Kidney (tissue), 14 donors: ENCODE results near the gene MYBPC2. TPM values are rescaled to one million over a fixed set of nuclear protein-coding genes. Genes with fewer than 3 reads are reported as not detected.

ENCODE experiments used
- DNase-seq, 5 donors: peaks; one replicate each; pipeline ENCODE4 v3.0.0-alpha.2; 2013 to 2020
- FAIRE-seq: peaks from 2 replicates; lab custom pipeline; 2012; peaks lifted over from hg19 to GRCh38; lab: Jason Lieb, UNC
- H3K27ac ChIP-seq, 2 donors: one replicate each; pipeline ENCODE4 v1.7.0; 2013; ENCODE audit warnings: low read depth in 2 of 2, low read length in 2 of 2, inconsistent platforms in 1 of 2
- H3K27me3 ChIP-seq: one replicate; pipeline ENCODE4 v1.7.1; 2013; ENCODE audit warnings: low read length, inconsistent platforms; ENCODE audit not compliant: control insufficient read depth, insufficient read depth
- H3K36me3 ChIP-seq, 3 donors: one replicate each; pipeline versions ENCODE4 v1.7.0 to v1.7.1; 2013; ENCODE audit warnings: low read length in 3 of 3, control low read depth in 1 of 3, inconsistent platforms in 1 of 3; ENCODE audit not compliant: insufficient read depth in 3 of 3, control insufficient read depth in 2 of 3
- H3K4me1 ChIP-seq, 3 donors: one replicate each; pipeline versions ENCODE4 v1.7.0 to v1.7.1; 2013; ENCODE audit warnings: low read length in 3 of 3, inconsistent platforms in 1 of 3, low read depth in 1 of 3; ENCODE audit not compliant: control insufficient read depth in 2 of 3, insufficient read depth in 2 of 3
- H3K4me3 ChIP-seq, 3 donors: one replicate each; pipeline versions ENCODE4 v1.7.0 to v1.8.1; 2013; ENCODE audit warnings: low read length in 3 of 3, control low read depth in 1 of 3, inconsistent platforms in 1 of 3
- H3K9ac ChIP-seq, 3 donors: one replicate each; pipeline versions ENCODE4 v1.7.0 to v1.7.1; 2013; ENCODE audit warnings: low read length in 3 of 3, control low read depth in 1 of 3, inconsistent platforms in 1 of 3
- H3K9me3 ChIP-seq, 3 donors: one replicate each; pipeline versions ENCODE4 v1.7.0 to v1.7.1; 2013; ENCODE audit warnings: low read length in 3 of 3, control low read depth in 1 of 3, inconsistent platforms in 1 of 3; ENCODE audit not compliant: control insufficient read depth in 2 of 3, insufficient read depth in 1 of 3
- intact Hi-C: fragments of 100-400 bp; cut with DNase I; formaldehyde crosslinking; loops from one replicate; pipeline ENCODE4 v1.11.1; 2022
- polyA plus RNA-seq: library from polyadenylated mRNA; stranded (reverse); fragments of 350-450 nt; fragmentation: Illumina TruSeq; extraction: RNeasy Lipid Tissue Mini Kit (QIAGEN cat#74804); gene quantifications from one replicate; pipeline ENCODE4 v1.2.3, GENCODE V29; 2014; ENCODE audit warnings: low read depth, low replicate concordance; ENCODE audit not compliant: insufficient read depth
- total RNA-seq: library from RNA; stranded (reverse); fragmentation: NEBNext Ultra II Directional; extraction: Animal tissue kit (Norgen Biotek cat#: 25700); gene quantifications from one replicate; pipeline ENCODE4 v1.2.1, GENCODE V29; 2021
- TF ChIP-seq, protein P1 (sequence below): IDR thresholded peaks from 3 replicates; pipeline ENCODE4 v1.5.1; 2012; ENCODE audit warnings: mild to moderate bottlenecking, moderate library complexity, borderline replicate concordance; ENCODE audit not compliant: insufficient read depth; ENCODE audit errors: extremely low read depth
- donor health status: control.
- donor health status: control.
- donor health status: control.
- donor health status: control.
- donor health status: control.
- donor health status: DM: yes; HTN: yes; CAD: no.
- donor health status: Normal renal cell carcinoma (clear cell type).

MYBPC2 gene
- total and polyA plus RNA-seq, 2 donors from 2014 or later: 0.98 TPM; not detected in 1

DNA sequence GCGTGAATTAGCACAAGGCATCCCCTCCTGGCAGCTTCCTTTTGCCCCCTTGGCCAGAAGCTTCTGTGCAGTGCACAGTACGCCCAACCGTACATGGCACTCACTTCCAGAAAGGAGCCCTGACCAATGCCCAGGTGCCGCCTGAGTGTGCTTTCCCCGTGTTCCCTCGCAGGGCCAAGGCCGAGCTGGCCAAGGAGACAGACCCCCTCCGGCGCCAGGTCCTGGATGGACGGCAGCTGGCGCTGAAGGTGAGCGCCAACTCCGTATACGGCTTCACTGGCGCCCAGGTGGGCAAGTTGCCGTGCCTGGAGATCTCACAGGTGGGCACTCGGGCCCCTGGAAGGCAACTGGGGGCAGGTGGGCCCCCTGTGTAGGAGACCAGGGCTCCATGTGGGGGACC lies 23.3 kb upstream of the MYBPC2 start:
- Histone ChIP-seq H3K36me3 (no peaks in the 10 kb centered on the region), H3K4me3 (no peak overlapping the region), H3K9ac (no peak overlapping the region), H3K4me1 (no peaks in the 10 kb centered on the region), H3K27ac (no peak overlapping the region), H3K27me3 (no peaks in the 10 kb centered on the region), H3K9me3 (no peaks in the 10 kb centered on the region)
- FAIRE-seq: no peak
- TF ChIP-seq, protein P1, sequence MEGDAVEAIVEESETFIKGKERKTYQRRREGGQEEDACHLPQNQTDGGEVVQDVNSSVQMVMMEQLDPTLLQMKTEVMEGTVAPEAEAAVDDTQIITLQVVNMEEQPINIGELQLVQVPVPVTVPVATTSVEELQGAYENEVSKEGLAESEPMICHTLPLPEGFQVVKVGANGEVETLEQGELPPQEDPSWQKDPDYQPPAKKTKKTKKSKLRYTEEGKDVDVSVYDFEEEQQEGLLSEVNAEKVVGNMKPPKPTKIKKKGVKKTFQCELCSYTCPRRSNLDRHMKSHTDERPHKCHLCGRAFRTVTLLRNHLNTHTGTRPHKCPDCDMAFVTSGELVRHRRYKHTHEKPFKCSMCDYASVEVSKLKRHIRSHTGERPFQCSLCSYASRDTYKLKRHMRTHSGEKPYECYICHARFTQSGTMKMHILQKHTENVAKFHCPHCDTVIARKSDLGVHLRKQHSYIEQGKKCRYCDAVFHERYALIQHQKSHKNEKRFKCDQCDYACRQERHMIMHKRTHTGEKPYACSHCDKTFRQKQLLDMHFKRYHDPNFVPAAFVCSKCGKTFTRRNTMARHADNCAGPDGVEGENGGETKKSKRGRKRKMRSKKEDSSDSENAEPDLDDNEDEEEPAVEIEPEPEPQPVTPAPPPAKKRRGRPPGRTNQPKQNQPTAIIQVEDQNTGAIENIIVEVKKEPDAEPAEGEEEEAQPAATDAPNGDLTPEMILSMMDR: no peak
- DNase-seq: no peak
- intact Hi-C loops: no loop called here

DNA sequence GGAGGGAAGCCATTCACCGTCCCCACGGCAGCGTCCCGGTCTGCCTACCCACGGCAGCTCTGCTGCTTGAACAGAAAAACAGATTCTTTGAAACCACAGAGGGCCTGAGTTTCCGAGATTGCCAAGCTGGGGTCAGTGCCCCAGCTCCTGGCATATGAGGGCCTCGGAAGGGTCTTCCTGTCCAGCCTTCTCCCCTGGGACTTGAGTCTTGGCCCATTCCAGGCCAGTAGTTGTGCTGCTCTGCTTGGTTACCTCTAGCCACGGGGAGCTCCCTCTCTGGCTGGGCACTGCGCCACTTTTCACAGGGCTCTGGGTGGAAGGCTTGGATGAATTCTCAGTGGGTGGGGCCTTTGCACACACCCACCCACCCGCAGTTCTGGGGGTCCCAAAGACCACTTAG lies 22.6 kb upstream of the MYBPC2 start:
- Histone ChIP-seq H3K27me3 (no peaks in the 10 kb centered on the region), H3K4me3 (no peak overlapping the region), H3K36me3 (no peaks in the 10 kb centered on the region), H3K27ac (no peak overlapping the region), H3K4me1 (no peaks in the 10 kb centered on the region), H3K9me3 (no peaks in the 10 kb centered on the region), H3K9ac (no peak overlapping the region)
- intact Hi-C loops: no loop called here
- TF ChIP-seq, protein P1: no peak
- FAIRE-seq (no peak), DNase-seq (no peak)

DNA sequence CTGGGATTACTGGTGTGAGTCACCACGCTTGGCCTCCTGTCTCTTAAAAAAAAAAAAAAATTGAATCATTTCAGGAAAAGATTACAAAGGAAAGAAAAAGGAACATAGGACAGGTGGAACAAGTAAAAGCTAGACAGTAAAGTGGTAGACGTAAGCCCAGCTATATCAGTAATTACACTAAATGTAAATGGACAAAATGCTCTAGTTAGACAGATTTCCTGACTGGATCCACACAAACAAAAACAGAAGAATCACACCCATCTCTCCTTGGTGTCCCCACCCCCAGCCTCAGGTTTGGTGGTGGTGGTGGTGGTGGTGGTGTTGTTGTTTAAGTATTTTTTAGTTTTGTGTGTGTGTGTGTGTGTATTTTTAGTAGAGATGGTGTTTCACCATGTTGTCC lies 20.3 kb upstream of the MYBPC2 start:
- no peaks in the 10 kb centered on the region for H3K4me1 ChIP-seq
- H3K27me3 ChIP-seq: no peaks in the 10 kb centered on the region
- DNase-seq (no peak), FAIRE-seq (no peak)
- TF ChIP-seq, protein P1: no peak
- no peaks in the 10 kb centered on the region for H3K9me3 ChIP-seq
- H3K27ac ChIP-seq: no peak overlapping the region
- no peak overlapping the region for H3K4me3 ChIP-seq
- H3K36me3 ChIP-seq: no peaks in the 10 kb centered on the region
- no peak overlapping the region for H3K9ac ChIP-seq
- intact Hi-C loops: no loop called here

DNA sequence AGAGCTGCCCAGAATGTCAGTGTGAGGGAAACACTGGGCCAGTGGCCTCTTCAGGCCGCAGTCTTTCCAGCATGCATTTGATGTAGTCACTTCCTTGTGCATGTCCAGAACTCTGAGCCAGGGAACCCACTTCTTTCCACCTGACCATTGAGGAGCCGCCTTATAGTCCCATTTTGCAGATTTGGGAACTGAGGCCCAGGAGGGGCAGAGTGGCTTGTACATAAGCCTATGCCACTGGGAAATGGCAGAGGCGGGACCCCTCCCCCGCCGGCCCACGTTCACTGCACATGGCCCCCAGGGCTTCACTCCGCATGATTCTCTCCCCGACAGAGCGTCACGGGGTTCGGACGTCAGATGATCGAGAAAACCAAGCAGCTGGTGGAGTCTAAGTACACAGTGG lies 19.6 kb upstream of the MYBPC2 start:
- intact Hi-C loops: no loop called here

More for the DNA sequence above, 19.6 kb upstream of the MYBPC2 start:
- Histone ChIP-seq H3K4me1 (no peaks in the 10 kb centered on the region), H3K9me3 (no peaks in the 10 kb centered on the region), H3K4me3 (no peak overlapping the region), H3K36me3 (no peaks in the 10 kb centered on the region), H3K9ac (no peak overlapping the region), H3K27me3 (no peaks in the 10 kb centered on the region), H3K27ac (no peak overlapping the region)
- TF ChIP-seq, protein P1: no peak
- FAIRE-seq: no peak
- no peak for DNase-seq
